ENCODE data around the gene SLC22A23. TPM values are rescaled to one million over a fixed set of nuclear protein-coding genes. Genes with fewer than 3 reads are reported as not detected.

Gene SLC22A23
- total RNA-seq, 1 experiment from 2014 or later, result 2.8 TPM

DNA sequence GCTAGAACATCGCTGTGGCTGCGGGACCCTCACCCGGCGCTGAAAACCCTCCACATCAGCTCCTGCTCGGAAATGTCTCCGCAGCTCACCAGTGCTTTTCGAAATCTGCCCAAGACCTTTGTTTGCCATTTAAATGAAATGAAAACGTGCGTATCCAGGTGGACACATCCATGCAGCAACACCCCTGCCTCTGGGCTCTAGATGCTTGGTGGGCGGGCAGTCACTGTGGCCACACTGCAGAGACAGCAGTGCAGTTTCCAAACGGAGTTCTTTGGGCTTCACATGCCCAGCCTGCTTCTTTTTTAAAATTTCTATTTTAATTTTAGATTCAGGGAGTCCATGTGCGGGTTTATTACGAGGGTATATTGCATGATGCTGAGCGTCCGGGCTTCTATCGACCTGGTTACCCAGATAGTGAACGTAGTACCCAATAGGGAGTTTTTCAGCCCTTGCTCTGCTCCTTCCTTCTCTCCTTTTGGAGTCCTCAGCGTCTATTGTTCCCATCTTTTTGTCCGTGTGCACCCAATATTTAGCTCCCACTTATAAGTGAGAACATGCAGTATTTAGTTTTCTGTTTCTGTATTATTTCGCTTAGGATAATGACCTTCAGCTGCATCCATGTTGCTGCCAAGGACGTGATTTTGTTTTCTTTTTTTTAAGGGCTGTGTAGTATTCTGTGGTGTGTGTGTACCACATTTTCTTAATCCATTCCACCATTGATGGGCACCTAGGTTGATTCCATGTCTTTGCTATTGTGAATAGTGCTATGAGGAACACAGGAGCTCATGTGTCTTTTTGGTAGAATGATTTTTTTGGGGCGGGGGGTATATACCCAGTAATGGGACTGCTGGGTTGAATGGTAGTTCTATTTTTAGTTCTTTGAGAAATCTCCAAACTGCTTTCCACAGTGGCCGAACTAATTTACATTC, 224.6 kb downstream of the SLC22A23 start:
- H3K9me3 ChIP-seq, result no peaks in the 10 kb centered on the region
- no peak overlapping the region for H3K4me3 ChIP-seq
- no peaks in the 10 kb centered on the region for H3K36me3 ChIP-seq
- H3K27me3 ChIP-seq, result peaks cover 6% of the 10 kb centered on the region
- DNase-seq, result no peak

DNA sequence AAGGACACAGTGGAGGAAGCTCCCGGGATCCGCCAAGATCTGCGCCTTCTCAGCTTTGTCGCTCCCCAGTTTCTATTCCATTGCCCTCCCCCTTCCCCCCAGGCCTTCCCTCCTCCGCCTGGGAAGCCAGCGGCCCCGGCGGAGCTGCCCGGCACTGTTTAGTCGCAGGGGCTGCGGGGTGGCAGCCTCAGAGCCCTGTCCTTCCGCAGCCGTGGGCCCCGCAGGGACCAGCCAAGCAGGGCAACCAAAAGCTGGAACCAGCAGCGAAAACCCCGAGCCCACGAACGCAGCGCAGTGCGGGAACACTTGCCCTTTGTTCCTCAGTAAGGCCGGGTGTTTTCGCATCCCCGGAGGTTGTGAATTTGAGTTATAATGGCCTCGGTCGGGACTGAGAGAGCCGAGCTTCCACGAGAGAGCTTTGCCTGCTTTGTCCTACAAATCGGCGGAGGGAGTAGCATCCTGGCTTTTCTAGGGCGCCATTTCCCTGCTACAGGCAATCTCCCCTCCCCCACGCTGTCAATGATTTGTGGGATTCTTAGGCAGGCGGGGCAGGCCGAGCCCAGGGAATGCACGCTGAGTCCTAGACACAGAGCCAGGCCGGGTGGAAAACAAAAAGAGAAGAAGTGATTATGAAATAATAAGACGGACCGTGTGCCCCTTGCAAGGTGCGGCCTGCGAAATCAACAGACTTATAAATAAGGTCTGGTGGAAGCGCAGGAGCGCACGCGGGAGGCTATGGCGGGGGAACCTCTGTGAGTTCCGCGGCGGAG, 225.4 kb downstream of the SLC22A23 start:
- peaks cover 6% of the 10 kb centered on the region for H3K27me3 ChIP-seq
- H3K9me3 ChIP-seq, result no peaks in the 10 kb centered on the region
- no peak for DNase-seq
- no peak overlapping the region for H3K4me3 ChIP-seq
- H3K36me3 ChIP-seq, result no peaks in the 10 kb centered on the region

- Histone ChIP-seq H3K36me3 (no peaks in the 10 kb centered on the region), H3K9me3 (no peaks in the 10 kb centered on the region), H3K27me3 (peaks cover 6% of the 10 kb centered on the region), H3K4me3 (no peak overlapping the region)
- DNase-seq, result no peak
Measured at GRCh38 chr6:3230900-3231246, 226.0 kb downstream of the SLC22A23 start.

GRCh38 chr6:3230256-3230882, 226.5 kb downstream of the SLC22A23 start:
- H3K36me3 ChIP-seq, result no peaks in the 10 kb centered on the region
- peaks cover 6% of the 10 kb centered on the region for H3K27me3 ChIP-seq
- no peak for DNase-seq
- H3K9me3 ChIP-seq, result no peaks in the 10 kb centered on the region
- no peak overlapping the region for H3K4me3 ChIP-seq

DNA sequence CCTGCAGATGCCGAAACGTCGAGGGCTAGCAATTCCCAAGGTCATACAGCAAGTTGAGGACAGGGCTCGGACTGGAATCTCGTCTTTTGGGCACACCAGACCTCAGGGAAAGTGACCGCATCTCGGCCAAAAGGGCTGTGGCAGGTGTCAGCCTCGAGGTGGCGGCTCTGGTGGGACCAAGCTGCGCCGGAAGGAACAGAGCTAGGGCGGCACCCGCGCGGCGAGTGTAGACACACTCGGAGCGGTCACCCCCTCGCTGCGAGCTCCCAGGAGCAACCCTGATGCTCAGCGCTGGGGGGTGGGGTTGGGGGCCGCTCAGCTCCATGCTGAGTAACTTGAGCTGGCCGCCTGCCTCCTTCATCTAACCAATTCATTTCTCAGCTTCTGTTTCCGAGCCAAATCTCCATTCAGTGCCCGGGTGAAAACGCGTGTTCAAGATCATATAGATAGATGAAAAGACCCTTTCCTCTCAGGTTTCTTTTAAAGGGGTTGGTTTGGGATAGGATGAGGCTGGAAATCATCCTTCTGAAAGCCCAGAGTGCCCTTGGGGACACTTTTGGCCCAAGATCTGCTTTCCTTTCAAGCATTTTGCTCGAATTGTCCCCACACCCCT, 227.2 kb downstream of the SLC22A23 start:
- no peak overlapping the region for H3K4me3 ChIP-seq
- DNase-seq, result no peak
- peaks cover 6% of the 10 kb centered on the region for H3K27me3 ChIP-seq
- no peaks in the 10 kb centered on the region for H3K36me3 ChIP-seq
- no peaks in the 10 kb centered on the region for H3K9me3 ChIP-seq

DNA sequence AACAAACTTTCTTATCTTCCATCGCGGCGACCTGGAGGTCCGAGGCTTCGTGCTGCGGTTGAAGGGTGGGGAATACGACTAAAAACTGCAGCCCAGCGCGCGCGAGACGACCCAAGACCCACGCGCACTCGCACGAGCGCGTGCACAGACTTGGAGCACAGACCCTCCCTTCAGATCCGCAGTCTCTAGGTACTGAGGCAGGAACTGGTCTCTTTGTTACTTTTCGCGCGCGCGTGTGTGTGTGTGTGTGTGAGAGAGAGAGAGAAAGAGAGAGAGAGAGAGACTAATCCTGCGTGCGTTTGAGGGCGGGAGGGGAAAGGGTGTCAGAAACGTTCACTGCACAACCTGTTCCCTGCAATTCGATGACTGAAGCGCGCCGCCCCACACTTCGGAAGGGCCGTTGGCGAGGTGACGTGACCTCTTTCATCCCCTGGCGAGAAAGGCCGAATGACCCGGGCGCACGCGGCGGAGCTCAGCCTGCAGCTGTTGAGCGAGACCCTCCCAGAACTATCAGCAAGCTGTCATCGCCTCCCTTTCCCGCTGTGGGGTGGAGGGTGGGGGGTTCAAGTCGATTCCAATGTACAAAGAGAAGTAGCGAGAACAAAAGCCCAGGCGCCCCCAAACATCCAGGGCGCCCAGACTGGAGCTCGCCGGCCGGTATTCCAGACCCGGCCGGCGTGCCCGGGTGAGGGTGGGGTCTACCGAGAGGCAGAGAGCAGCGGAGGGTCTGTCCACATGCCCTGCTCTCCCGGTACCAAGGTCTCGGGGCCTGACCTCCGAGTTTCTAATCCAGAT, 227.9 kb downstream of the SLC22A23 start:
- Histone ChIP-seq H3K36me3 (no peaks in the 10 kb centered on the region), H3K9me3 (no peaks in the 10 kb centered on the region), H3K27me3 (peaks cover 6% of the 10 kb centered on the region), H3K4me3 (no peak overlapping the region)
- DNase-seq, result no peak

DNA sequence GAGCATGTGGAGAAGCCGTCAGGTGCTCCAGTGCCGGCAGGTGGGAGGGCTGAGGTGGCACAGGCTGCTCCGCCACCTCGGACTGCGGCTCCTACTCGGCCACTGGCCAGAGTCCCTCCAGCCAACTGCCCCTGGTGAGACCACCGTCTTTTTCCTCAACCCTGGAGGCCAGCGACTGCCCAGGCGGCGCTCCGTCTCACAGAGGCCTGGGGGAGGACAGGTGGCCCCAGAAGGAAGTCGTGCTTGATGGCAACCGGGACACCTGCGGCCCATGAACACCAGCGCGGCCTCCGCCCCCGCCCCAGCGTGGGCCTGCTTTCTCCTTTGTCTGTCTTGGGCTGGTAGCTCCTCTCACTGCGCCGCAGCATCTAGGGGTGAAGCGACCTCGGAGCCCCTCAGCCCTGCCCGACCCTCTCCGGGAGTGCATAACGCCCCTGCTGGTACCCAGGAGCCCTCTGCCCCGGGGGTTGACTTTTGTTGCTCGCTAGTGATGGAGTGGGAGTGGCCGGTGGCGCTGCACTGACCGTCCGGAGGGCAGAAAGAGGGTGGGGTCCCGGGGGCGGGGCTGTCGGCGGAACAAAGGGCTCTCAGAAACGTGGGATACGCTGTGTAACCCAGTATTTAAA, 228.7 kb downstream of the SLC22A23 start:
- Histone ChIP-seq H3K9me3 (no peaks in the 10 kb centered on the region), H3K27me3 (peaks cover 6% of the 10 kb centered on the region), H3K36me3 (no peaks in the 10 kb centered on the region), H3K4me3 (no peak overlapping the region)
- no peak for DNase-seq

- no peaks in the 10 kb centered on the region for H3K9me3 ChIP-seq
- H3K4me3 ChIP-seq, result peak within 1 kb of the TSS; percentile 46
- H3K36me3 ChIP-seq, result no peaks in the 10 kb centered on the region
- DNase-seq, result peak; percentile 26
- H3K27me3 ChIP-seq, result peaks cover 6% of the 10 kb centered on the region
Measured at GRCh38 chr6:3227363-3228045, 229.3 kb downstream of the SLC22A23 start, which contains the start of gene TUBB2B. Gene TUBB2B (minus strand): TSS chr6:3227653. CDS start chr6:3227543, 110 bp downstream.

- peak; percentile 25 for DNase-seq
- Histone ChIP-seq H3K9me3 (no peaks in the 10 kb centered on the region), H3K36me3 (no peaks in the 10 kb centered on the region)
Measured at GRCh38 chr6:3226481-3227362, 230.1 kb downstream of the SLC22A23 start.

GRCh38 chr6:3226042-3226441, 230.8 kb downstream of the SLC22A23 start:
- Histone ChIP-seq H3K9me3 (no peaks in the 10 kb centered on the region), H3K27me3 (peaks cover 6% of the 10 kb centered on the region), H3K4me3 (no peak overlapping the region), H3K36me3 (no peaks in the 10 kb centered on the region)
- no peak for DNase-seq

More at GRCh38 chr6:3226481-3227362, 230.1 kb downstream of the SLC22A23 start:
- H3K4me3 ChIP-seq, result peak overlapping the region; percentile 46
- H3K27me3 ChIP-seq, result peaks cover 6% of the 10 kb centered on the region

- Histone ChIP-seq H3K27me3 (no peaks in the 10 kb centered on the region; the same call in 1 of the 2 replicates), H3K36me3 (no peaks in the 10 kb centered on the region), H3K4me3 (no peak overlapping the region), H3K9me3 (no peaks in the 10 kb centered on the region)
- no peak for DNase-seq
Measured at GRCh38 chr6:3222506-3223038, 234.3 kb downstream of the SLC22A23 start.

GRCh38 chr6:3221578-3221977, 235.3 kb downstream of the SLC22A23 start:
- no peaks in the 10 kb centered on the region for H3K27me3 ChIP-seq
- DNase-seq, result no peak
- no peaks in the 10 kb centered on the region for H3K9me3 ChIP-seq
- H3K36me3 ChIP-seq, result no peaks in the 10 kb centered on the region
- H3K4me3 ChIP-seq, result no peak overlapping the region

- Histone ChIP-seq H3K36me3 (no peaks in the 10 kb centered on the region), H3K4me3 (no peak overlapping the region), H3K9me3 (no peaks in the 10 kb centered on the region), H3K27me3 (no peaks in the 10 kb centered on the region)
- no peak for DNase-seq
Measured at GRCh38 chr6:3220366-3220765, 236.5 kb downstream of the SLC22A23 start.
